ENCODE results near the gene NPBWR2.
A peak's percentile ranks its signal among the peaks of the same experiment; 100 is the strongest.

Gene NPBWR2

GRCh38 chr20:64069614-64070243 lies 37.6 kb downstream of the NPBWR2 start:
- peak in 1 of 2 experiments; percentile 68 for DNase-seq (ENCODE audit: low spot score in 2 of 2)
- Histone ChIP-seq H3K27me3 (ENCODE audit: low read depth) (no peaks in the 10 kb centered on the region), H3K4me1 (no peaks in the 10 kb centered on the region), H3K4me3 (no peak overlapping the region), H3K9me3 (no peaks in the 10 kb centered on the region), H3K36me3 (replicated peaks) (peaks cover 2% of the 10 kb centered on the region; the same call in 1 of the 2 replicates)
- in situ Hi-C loops (cut with MboI; ENCODE audit: low sequenced_read_pairs), result no loop called here

- Histone ChIP-seq H3K9me3 (no peaks in the 10 kb centered on the region), H3K4me3 (no peak overlapping the region), H3K4me1 (no peaks in the 10 kb centered on the region), H3K27me3 (ENCODE audit: low read depth) (no peaks in the 10 kb centered on the region), H3K36me3 (replicated peaks) (peaks cover 2% of the 10 kb centered on the region; the same call in 1 of the 2 replicates)
- DNase-seq (ENCODE audit: low spot score in 2 of 2), result no peak
- in situ Hi-C loops (cut with MboI; ENCODE audit: low sequenced_read_pairs), result no loop called here
These were observed 38.2 kb downstream of the NPBWR2 start for GRCh38 chr20:64069209-64069613.

- Histone ChIP-seq H3K4me3 (no peak overlapping the region), H3K27me3 (ENCODE audit: low read depth) (no peaks in the 10 kb centered on the region), H3K4me1 (peaks cover 4% of the 10 kb centered on the region; the same call in 1 of the 2 replicates), H3K36me3 (replicated peaks) (peaks cover 1% of the 10 kb centered on the region; the same call in 1 of the 2 replicates), H3K9me3 (no peaks in the 10 kb centered on the region)
- no peak for DNase-seq (ENCODE audit: low spot score in 2 of 2)
- in situ Hi-C loops (cut with MboI; ENCODE audit: low sequenced_read_pairs), result no loop called here
These were observed 38.8 kb downstream of the NPBWR2 start for GRCh38 chr20:64068386-64069208.

- in situ Hi-C loops (cut with MboI; ENCODE audit: low sequenced_read_pairs), result no loop called here
- Histone ChIP-seq H3K9me3 (no peaks in the 10 kb centered on the region), H3K27me3 (ENCODE audit: low read depth) (no peaks in the 10 kb centered on the region), H3K36me3 (replicated peaks) (no peaks in the 10 kb centered on the region), H3K4me1 (peaks cover 4% of the 10 kb centered on the region; the same call in 1 of the 2 replicates), H3K4me3 (no peak overlapping the region)
- no peak for DNase-seq (ENCODE audit: low spot score in 2 of 2)
These were observed 39.5 kb downstream of the NPBWR2 start for GRCh38 chr20:64067733-64068307.

- in situ Hi-C loops (cut with MboI; ENCODE audit: low sequenced_read_pairs), result no loop called here
- DNase-seq (ENCODE audit: low spot score in 2 of 2), result no peak
- H3K36me3 ChIP-seq (replicated peaks), result no peaks in the 10 kb centered on the region
- H3K9me3 ChIP-seq, result no peaks in the 10 kb centered on the region
- H3K4me1 ChIP-seq, result peaks cover 9% of the 10 kb centered on the region
- no peak overlapping the region for H3K4me3 ChIP-seq
- H3K27me3 ChIP-seq (ENCODE audit: low read depth), result no peaks in the 10 kb centered on the region
These were observed 40.2 kb downstream of the NPBWR2 start for GRCh38 chr20:64067005-64067632.

GRCh38 chr20:64065974-64066343 lies 41.4 kb downstream of the NPBWR2 start:
- Histone ChIP-seq H3K4me3 (no peak overlapping the region), H3K36me3 (replicated peaks) (no peaks in the 10 kb centered on the region), H3K9me3 (no peaks in the 10 kb centered on the region), H3K4me1 (peaks cover 9% of the 10 kb centered on the region), H3K27me3 (ENCODE audit: low read depth) (no peaks in the 10 kb centered on the region)
- in situ Hi-C loops (cut with MboI; ENCODE audit: low sequenced_read_pairs), result no loop called here
- no peak for DNase-seq (ENCODE audit: low spot score in 2 of 2)

GRCh38 chr20:64065062-64065973 lies 42.0 kb downstream of the NPBWR2 start:
- no peak overlapping the region for H3K4me3 ChIP-seq
- peaks cover 9% of the 10 kb centered on the region for H3K4me1 ChIP-seq
- H3K9me3 ChIP-seq, result no peaks in the 10 kb centered on the region
- no peaks in the 10 kb centered on the region for H3K36me3 ChIP-seq (replicated peaks)
- no peaks in the 10 kb centered on the region for H3K27me3 ChIP-seq (ENCODE audit: low read depth)
- in situ Hi-C loops (cut with MboI; ENCODE audit: low sequenced_read_pairs), result no loop called here
- no peak for DNase-seq (ENCODE audit: low spot score in 2 of 2)

GRCh38 chr20:64064145-64064698 lies 43.1 kb downstream of the NPBWR2 start:
- in situ Hi-C loops (cut with MboI; ENCODE audit: low sequenced_read_pairs), result no loop called here
- H3K36me3 ChIP-seq (replicated peaks), result no peaks in the 10 kb centered on the region
- peak overlapping the region; percentile 76 for H3K4me3 ChIP-seq
- no peak for DNase-seq (ENCODE audit: low spot score in 2 of 2)
- no peaks in the 10 kb centered on the region for H3K27me3 ChIP-seq (ENCODE audit: low read depth)
- H3K4me1 ChIP-seq, result peaks cover 9% of the 10 kb centered on the region
- H3K9me3 ChIP-seq, result no peaks in the 10 kb centered on the region

GRCh38 chr20:64063389-64064144 lies 43.8 kb downstream of the NPBWR2 start:
- H3K36me3 ChIP-seq (replicated peaks), result no peaks in the 10 kb centered on the region
- peak in 1 of 2 experiments; percentile 67 for DNase-seq (ENCODE audit: low spot score in 2 of 2)
- H3K4me1 ChIP-seq, result peaks cover 9% of the 10 kb centered on the region
- in situ Hi-C loops (cut with MboI; ENCODE audit: low sequenced_read_pairs), result no loop called here
- H3K27me3 ChIP-seq (ENCODE audit: low read depth), result no peaks in the 10 kb centered on the region
- H3K4me3 ChIP-seq, result peak overlapping the region; percentile 76
- no peaks in the 10 kb centered on the region for H3K9me3 ChIP-seq

GRCh38 chr20:64062596-64063388 lies 44.6 kb downstream of the NPBWR2 start, which contains the start of gene TCEA2:
TSS of gene TCEA2 (plus strand) at chr20:64063198. CDS start at chr20:64063313, 115 bp downstream.
- peak; percentile 95 to 98 for DNase-seq (ENCODE audit: low spot score in 2 of 2)
- Histone ChIP-seq H3K36me3 (replicated peaks) (no peaks in the 10 kb centered on the region), H3K27me3 (ENCODE audit: low read depth) (no peaks in the 10 kb centered on the region), H3K4me1 (peaks cover 9% of the 10 kb centered on the region), H3K9me3 (no peaks in the 10 kb centered on the region), H3K4me3 (peak within 1 kb of the TSS; percentile 76)
- in situ Hi-C loops (cut with MboI; ENCODE audit: low sequenced_read_pairs), result no loop called here

GRCh38 chr20:64062276-64062595 lies 45.1 kb downstream of the NPBWR2 start:
- in situ Hi-C loops (cut with MboI; ENCODE audit: low sequenced_read_pairs), result no loop called here
- H3K9me3 ChIP-seq, result no peaks in the 10 kb centered on the region
- no peak for DNase-seq (ENCODE audit: low spot score in 2 of 2)
- no peaks in the 10 kb centered on the region for H3K36me3 ChIP-seq (replicated peaks)
- H3K4me1 ChIP-seq, result peaks cover 9% of the 10 kb centered on the region
- H3K4me3 ChIP-seq, result peak overlapping the region; percentile 76
- no peaks in the 10 kb centered on the region for H3K27me3 ChIP-seq (ENCODE audit: low read depth)

- H3K9me3 ChIP-seq, result no peaks in the 10 kb centered on the region
- H3K27me3 ChIP-seq (ENCODE audit: low read depth), result no peaks in the 10 kb centered on the region
- no peaks in the 10 kb centered on the region for H3K36me3 ChIP-seq (replicated peaks)
- H3K4me3 ChIP-seq, result no peak overlapping the region
- in situ Hi-C loops (cut with MboI; ENCODE audit: low sequenced_read_pairs), result no loop called here
- H3K4me1 ChIP-seq, result peaks cover 5% of the 10 kb centered on the region
- no peak for DNase-seq (ENCODE audit: low spot score in 2 of 2)
These were observed 48.8 kb downstream of the NPBWR2 start for GRCh38 chr20:64058536-64058935.
